NOMO-1 treated with dmso at 0.1 percent for 144 hours (cell line): ENCODE data around the gene NAA80.
"Not testable (repeated sequence)": the region's sequence is repeated elsewhere in the genome, so short reads cannot be mapped to it uniquely, and the experiment has no call there.

Experiments used
- DNase-seq: peaks from one replicate; lab custom pipeline; 2025; ENCODE audit not compliant: unreplicated experiment; lab: John Stamatoyannopoulos, UW

NAA80 gene

DNA sequence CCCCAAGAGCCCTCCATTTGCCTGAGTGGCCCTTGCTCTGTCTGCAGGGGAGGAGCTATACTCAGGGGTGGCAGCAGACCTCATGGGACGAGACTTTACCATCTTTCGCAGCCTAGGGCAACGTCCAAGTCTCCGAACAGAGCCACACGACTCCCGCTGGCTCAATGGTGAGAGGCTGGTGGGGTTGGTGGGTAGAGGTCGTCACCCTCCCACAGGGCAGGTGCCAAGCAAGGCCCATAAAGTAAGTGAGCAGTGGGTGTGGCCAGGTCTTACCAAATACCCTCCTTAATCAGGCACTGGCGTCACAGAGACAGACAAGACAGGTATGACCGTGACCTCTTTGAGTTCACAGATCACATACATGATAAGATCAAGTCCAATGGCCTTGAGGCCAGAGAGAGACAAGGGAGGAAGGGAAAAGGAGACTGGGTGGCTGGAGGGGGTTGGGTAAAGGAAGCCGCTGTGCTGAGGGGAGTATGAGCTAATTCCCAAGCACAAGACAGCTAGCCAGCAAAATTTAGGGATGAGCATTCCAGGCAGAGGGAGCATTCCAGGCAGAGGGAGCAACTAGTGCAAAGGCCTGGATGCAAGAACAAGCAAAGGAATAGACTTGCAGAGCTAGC lies 27.8 kb downstream of the NAA80 start:
- no peak for DNase-seq

DNA sequence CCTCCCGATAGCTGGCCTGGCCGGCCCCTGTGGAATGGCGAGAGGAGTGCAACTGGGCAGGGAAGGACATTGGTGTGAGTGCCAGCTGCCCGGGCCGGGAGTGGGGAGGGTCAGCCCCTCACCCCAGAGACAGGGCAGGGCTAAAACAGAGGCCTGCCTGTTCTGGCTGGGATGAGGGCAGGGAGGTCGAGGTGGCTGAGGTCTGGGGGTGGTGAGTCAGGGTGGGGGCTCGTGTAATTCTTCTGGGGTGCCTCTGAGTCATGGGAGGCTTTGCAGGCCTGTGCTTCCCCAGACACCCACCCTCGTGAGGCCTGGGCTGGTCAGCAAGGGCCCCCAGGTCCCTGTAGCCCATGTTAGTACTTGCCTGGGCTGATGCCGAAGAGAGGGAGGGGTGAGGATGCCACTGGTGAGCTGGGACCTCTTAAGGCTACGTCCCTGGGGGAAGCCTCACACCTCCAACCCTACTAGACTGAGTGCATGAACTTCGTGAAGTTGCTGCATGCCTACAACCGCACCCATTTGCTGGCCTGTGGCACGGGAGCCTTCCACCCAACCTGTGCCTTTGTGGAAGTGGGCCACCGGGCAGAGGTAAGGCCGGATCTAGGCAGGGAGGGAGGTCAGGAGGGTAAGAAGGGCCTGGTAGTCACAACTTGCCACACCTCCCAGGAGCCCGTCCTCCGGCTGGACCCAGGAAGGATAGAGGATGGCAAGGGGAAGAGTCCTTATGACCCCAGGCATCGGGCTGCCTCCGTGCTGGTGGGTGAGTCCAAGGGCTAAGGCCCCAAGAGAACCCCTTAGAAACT lies 28.6 kb downstream of the NAA80 start:
- no peak for DNase-seq

DNA sequence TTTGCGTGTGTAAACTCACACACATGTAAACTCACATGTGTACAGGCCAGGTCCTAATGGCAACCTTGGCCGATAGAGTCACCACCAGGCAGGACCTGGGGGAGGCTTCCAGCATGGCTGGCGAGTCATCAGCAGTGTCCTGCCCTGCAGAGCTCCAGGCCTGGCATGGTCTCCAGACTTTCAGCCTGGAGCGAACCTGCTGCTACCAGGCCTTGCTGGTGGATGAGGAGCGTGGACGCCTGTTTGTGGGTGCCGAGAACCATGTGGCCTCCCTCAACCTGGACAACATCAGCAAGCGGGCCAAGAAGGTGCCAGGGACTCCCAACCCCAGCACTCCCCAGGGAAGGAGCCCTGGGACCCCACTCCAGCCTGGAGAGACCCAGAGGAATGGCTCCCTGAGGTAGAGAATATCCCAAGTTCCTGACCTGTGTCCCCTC lies 29.2 kb downstream of the NAA80 start:
- DNase-seq: no peak

DNA sequence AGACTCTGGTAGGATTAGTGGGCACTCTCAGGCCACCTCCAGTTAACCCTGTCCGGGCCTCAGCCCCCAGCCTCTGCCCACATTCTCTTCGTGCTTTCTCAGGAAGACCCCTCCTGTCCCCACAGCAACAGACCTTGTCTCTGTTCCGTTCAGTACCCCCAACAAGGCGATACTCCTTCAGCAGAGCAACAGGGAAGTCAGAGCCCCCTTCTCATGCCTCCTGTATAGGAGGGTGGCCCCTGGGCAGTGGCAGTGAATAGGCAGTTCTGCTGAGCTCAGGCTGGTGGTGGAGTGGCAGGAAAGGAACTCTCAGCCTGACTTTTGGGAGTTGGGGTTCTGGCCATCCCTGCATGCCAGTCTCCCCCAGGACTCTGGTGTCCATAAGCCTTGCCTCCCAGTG lies 29.7 kb downstream of the NAA80 start:
- no peak for DNase-seq

DNA sequence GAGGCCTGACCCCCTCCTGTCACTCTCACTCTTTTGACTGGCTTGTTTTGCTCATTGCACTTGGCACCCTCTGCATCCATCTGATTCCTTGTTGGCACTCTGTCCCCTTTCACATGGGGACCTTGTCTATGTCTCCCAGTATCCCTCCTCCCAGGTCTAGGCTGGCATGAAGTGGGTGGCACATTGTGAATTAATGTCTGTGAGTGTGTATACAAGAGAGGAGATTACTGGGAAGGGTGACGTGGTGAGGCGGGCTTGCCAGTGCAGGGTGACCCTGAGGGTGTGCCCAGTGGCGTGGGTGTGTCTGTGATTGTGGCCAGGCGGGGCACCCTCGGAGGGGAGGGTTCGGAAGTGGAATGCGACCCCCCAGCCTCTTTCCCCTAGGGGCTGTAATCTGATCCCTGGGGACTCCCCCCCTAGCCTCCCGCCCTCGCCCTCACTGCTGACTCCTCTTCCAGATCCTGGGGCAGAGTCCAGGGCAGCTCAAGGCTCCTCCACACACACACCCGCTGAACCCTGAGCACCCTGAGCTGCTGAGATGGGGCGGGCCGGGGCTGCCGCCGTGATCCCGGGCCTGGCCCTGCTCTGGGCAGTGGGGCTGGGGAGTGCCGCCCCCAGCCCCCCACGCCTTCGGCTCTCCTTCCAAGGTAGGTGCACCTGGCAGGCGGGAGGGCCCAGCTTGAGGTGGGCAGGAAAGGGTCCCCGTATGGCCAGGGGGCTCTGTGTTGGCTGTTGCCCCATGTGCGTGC lies 30.3 kb downstream of the NAA80 start, which contains the start of gene SEMA3B:
TSS of gene SEMA3B (plus strand) at position 445 of the 749 bp plus-strand sequence. CDS start at position 539, 94 bp downstream.
- no peak for DNase-seq

DNA sequence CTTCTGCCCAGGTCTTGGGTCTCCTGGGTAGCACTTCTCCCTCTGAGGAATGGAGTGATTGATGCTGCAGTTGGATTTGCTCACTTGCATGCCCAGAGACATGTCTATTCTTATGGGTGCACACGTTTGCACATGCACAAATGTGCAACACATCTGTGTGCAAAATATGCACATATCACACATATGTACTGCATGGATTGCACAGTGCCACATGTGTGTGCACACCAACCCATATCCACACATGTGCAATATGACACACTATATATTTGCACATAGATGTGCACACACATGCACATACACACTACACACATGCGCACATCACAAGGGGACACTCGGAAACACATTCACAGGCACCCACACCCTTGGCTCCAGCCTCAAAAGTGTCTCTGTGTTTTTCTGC lies 30.9 kb downstream of the NAA80 start:
- no peak for DNase-seq

DNA sequence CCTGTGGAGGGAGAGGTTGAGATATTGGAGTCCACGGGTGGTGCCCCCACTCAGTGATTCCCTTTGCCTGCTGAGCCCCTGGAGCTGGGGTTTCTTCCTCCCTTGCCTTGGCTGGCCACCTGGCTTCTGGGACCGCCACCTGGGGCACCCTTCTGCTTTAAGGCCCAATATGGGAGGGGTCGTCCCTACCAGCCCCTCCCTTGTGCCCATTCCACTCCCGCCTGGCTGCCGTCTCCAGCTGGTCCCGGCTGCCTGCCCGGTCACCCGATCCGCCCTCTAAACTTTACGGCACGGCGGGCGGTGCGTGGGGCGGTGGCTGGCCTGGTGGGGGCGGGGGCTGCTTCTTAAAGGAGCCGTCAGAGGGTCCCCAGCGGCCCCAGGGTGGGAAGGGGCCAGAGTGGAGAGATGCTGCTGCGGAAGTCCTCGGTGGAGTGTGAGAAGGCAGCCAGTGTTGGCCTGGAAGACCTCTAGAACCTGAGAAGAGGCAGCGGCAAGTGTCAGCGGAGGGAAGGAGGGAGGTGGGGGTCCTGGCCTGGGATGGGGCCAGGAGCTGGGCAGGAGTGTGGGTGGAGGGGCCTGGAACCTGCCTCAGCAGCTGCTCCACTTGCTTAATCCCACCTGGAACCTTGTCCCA lies 31.8 kb downstream of the NAA80 start:
- DNase-seq: no peak

DNA sequence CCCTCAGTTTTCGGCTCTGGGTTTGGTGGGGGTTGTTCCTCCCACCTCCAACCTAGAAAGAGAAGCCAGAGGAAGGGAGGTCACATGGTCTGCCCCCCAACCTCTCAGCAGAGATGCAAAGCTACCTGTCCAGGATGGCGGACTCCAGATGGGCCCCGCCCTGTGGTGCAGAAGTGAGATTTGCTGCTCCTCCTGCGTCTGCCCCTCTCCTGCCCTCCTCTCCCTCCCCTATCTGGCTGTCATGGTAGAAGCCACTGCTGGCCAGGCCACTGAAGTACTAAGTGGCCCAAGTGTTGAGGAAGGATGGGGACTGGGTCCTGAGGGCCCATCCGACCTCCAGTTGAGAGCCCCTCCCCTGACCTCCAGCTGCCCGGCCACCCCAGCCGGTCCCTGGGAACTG lies 32.4 kb downstream of the NAA80 start:
- no peak for DNase-seq

DNA sequence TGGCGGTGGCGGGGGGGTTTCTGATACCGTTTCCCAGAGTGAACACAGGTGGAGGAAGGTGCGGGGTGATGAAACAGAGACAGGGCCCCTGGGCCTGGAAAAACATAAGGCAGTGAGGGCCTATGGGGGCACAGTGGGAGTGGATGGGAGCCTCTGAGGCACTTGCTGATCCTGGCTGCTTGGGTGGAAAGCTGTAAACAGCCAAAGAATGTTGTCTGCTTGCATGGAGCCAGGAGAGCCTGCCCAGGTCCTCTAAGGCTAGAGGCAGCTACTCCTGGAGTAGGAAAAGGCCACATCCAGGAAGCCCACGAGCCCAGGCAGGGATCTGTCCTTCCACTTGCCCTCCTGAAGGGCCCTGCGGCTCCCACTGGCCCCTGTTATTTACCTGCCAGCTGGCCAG lies 33.2 kb downstream of the NAA80 start:
- no peak for DNase-seq

DNA sequence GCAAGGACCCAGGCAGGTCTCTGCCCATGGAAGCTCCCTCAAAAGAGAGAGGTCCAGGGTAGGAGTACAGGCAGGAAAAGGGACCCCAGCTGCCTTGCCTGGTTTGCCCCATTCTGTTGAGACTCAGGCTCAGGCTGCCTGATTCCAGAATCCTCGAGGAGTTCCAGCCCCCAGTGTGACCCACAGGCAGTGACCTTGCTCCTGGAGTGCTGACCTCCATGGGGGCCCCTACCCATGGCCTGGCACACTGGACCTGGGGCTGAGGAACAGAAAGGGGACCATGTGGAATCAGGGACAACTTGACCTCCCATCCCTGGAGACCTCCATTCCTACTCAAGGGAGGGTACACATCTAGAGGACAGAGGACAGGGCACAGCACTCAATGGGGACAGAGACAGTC lies 33.6 kb downstream of the NAA80 start:
- DNase-seq: no peak

DNA sequence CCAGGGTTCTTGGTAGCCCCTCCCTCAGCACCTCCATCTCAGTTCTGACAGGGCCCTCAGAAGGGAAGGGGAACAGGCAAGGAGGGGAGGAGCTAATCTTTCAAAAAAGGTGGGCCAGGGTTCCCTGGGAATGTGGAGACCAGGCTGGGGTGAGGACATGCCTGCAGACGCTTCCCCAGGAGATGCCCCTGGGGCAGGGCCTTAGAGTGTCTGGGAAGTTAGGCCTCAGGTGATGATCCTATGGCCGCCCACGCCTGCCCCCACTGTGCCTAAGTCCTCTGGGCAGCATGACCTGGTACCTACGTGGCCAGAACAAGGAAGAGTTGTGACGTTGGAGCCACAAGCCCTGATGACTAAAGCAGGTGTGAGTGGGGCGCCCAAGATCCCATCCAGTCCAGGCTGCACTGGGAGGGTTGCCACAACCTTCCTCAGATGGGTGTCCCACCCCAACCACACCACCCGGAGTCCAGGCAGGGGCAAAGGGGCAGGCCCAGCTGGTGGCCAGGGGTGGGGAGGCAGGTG lies 34.2 kb downstream of the NAA80 start:
- DNase-seq: no peak

DNA sequence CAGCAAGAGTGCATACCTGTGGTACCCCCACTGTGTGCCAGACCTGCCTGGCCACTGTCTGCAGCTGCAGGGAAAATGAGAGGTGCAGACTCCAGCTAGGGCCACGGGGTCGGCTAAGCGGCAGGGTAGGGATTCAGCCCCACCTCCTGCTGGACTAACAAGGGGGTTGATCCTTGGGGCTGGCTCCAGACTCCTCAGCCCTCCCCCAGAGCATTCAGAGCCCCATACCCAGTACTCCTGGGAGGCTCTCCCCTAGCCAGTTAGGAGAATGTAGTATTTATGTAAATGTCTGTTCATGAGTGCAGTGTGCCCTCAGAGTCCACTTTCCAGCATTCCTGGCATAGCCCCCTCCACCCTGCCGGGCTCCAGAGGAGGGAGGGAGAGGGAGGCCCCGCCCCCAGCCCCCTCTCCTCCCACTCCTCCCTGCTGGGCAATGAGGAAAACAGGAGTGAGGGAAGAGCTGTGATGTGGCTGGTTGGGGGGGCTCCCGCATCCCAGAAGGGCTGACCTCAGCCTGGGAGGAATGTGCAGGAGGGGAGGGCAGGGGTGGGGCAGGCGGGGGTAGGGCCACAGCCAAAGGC lies 34.7 kb downstream of the NAA80 start:
- DNase-seq: no peak

DNA sequence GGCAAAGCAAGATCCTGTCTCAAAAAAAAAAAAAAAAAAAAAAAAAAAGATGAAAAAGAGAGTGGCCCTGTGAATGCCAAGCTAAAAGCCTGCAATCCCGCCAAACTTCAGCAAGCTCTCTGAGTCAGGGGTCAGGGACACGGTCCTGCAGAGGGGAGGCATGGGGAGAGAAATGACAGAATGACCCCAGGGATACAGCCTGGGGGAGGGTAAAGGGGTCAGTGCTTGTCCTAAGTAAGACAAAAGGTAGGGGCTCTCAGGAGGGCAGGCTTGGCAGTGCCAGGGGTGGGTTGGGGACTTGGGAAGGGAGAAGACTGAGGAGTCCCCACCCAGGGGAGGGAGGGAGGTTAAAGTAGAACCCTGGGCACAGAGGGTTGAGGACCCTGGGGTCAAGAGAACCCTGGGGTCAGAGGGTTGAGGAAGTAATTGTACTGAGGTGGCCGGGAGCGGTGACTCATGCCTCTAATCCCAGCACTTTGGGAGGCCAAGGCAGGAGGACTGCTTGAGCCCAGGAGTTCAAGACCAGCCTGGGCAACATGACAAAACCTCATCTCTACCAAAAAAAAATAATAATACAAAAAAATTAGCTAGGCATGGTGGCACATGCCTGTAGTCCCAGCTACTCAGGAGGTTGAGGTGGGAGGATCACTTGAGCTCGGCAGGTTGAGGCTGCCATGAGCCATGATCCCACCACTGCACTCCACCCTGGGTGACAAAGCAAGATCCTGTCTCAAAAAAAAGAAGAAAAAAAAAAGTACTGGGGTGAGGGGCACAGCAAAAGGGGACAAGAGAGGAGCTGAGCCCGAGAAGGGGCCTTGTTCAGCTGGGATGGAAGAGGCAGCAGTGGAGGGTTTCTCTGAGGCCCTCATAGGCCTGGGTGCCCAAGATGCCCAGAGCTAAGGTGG lies 35.5 kb downstream of the NAA80 start:
- no peak for DNase-seq

DNA sequence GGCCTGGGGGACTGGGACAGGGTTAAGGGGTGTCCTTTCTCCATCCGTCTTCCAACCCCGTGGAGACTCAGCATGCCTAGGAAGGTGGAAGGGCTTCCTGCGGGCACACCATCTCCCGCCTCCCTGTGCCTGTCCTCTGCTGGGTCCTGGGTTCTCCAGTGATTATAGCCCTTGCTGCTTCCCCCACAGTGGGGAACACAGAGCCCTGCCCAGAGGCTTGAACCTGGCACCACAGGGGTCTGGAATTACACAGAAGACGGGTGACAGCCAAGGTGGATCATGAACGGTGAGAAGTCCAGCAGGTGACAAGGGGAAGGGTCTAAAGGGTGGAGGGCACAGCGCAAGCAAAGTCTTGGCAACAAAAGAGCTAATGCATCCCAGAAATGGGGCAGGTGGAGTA lies 36.4 kb downstream of the NAA80 start:
- DNase-seq: no peak

DNA sequence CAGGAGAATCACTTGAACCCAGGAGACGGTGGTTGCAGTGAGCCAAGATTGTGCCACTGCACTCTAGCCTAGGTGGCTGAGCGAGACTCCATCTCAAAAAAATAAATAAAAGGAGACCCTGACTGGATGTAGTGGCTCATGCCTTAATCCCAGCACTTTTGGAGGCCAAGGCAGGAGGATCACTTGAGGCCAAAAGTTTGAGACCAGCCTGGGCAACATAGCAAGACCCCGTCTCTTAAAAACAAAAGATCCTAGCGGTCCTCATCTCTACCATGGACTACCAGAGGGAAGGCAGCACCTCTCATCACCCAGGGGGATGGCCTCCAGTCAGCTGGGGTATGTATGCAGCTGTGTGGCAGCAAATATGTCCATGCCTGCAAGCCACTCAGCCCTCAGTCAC lies 37.0 kb downstream of the NAA80 start:
- DNase-seq: not testable (repeated sequence)

DNA sequence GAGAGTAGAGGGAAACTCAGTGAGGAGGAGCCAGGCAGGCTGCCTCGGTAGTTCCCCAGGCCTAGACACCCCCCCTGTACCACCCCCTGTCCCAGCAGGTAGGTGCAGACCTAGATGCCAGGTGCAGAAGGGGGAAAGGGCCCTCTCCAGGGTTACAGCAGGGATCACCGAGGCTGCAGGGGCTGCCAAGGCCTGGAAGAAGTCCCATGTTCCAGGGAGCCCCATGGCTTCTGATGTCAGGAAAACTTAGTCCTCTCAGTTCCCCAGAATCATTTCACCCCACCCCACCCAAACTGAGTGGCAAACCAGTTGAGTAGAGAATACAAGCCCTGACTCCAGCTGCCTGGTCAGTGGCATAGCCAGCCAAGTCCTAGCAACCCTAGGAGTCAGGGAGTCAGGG lies 37.7 kb downstream of the NAA80 start:
- DNase-seq: no peak

DNA sequence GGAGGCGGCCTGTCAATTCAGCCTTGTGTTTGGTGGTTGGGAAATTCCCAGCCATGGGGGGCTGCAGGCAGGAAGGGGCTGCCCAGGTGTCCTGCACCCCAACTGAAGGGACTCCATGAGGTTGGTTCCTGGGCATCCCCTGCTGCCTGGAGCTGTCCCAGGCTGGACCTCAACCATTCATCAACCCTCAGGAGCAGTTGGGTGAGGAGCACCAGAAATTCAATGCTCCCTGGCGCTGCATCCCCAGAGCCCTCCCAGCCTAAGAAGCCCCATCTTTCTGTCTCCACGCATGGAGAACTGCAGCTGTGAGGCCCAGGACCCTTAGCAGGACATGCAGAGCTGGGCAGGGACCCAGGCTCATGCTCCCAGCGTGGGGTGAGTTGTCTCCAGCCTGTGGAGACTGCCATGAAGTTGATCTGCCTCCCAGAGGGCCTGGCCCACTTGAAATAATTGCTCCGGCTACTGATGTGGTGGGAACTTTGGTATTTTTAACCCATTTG lies 38.2 kb downstream of the NAA80 start:
- no peak for DNase-seq

DNA sequence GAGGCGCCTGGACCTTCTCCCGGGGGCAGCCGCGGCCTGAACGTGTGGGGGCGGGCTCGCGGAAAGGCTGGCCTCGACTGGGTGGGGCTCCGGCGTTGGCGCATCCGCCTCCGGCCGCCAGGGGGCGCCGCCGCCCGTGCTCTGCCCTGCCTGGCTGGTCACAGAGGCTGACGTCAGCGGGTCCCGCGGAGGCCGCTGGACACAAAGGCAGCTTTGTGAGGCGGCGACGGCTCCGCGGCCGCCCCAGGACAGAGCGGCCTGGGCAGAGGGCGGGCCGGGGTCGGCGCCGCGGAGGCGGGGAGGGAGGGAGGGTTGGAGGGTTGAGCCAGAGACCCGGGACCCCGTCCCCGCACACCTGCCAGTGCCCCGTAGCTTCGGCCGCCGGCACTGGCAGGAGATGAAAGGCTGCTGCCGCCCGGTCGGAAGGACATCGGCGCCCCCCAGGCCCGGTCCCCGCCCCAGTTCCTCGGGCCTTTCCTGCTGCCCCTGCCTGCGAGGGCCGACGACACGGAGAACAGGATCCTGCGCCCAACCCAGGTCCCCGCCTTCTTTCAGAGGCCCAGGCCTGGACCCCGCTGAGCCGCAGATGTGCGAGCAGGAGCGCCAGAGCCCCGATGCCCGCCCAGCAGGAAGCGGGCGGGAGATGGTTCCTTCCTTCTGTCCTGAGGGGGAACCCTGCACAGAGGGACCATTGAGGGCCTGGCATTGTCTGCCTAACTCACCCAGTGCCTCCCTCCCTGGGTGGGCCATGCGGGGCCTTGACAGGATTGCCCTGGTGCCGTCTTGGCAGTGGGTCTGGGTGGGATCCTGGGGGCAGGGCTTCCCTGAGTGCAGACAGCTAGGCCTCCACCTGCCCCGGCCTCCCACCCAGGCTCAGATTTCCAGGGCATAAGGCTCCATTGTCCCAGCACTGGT lies 38.9 kb downstream of the NAA80 start:
- DNase-seq: peak; percentile 64
